Retinal pigment epithelial cell (primary cell): Measurements from ENCODE around the gene TSPAN2.

ENCODE experiments used
- DNase-seq: peaks from one replicate; pipeline ENCODE4 v3.0.0-alpha.2; 2010; ENCODE audit warnings: low read depth
- H3K4me3 ChIP-seq: 2 replicates; pipeline ENCODE4 v1.5.1; 2011; ENCODE audit warnings: mild to moderate bottlenecking, low read length, control low read depth, moderate library complexity
- CTCF ChIP-seq: conservative IDR thresholded peaks from 2 replicates; pipeline ENCODE4 v1.5.1; 2011; ENCODE audit warnings: low read depth, low read length, control low read depth, inconsistent platforms

TSPAN2 gene

GRCh38 chr1:115134850-115135480 lies 45.7 kb upstream of the TSPAN2 start:
- peak; percentile 41 for DNase-seq
- TF ChIP-seq CTCF: peak; percentile 22
- H3K4me3 ChIP-seq: no peak overlapping the region

DNA sequence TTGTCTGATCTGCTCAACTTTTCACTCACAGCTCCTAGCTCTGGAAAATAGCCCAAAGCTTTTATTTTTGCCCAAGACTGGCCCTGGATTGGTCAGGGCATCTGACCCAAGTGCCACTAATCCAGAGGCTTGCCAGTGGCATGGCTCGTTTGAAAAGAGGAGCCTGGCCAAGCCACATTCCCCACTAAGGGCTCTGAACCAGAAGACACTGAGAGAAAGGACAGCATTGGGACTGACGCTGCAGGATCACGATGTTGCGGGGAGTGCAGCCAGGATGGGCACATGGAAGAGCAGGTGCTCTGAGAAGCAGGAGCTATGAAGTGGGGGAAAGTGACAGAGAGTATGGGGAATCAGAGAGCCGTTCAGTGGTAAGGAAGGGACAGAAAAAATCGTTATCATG lies 44.9 kb upstream of the TSPAN2 start:
- no peak for DNase-seq
- TF ChIP-seq CTCF: no peak
- H3K4me3 ChIP-seq: no peak overlapping the region

DNA sequence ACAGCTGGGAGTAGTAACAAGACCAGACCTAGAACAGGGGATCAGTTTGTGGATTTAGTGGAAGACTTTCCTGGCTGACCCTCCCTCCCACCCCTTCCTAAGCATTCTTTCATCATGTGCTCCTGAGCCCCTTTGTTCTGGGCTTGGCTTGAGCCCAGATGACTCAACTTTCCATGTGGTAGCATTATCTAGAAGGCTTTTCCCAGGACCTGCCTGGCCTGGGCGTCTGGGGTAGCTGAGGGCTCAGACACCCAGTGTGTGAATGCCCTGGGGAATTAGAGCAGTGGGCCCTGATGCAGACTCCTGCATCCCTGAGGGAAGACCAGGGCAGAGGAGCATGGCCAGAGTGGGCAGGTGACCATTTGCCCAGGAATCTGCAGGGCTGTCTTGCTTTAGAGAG lies 44.1 kb upstream of the TSPAN2 start:
- DNase-seq: peak; percentile 95
- TF ChIP-seq CTCF: no peak

GRCh38 chr1:115130786-115131185 lies 41.5 kb upstream of the TSPAN2 start:
- DNase-seq: no peak
- no peak overlapping the region for H3K4me3 ChIP-seq
- TF ChIP-seq CTCF: no peak

More for the DNA sequence above, 44.1 kb upstream of the TSPAN2 start:
- H3K4me3 ChIP-seq: no peak overlapping the region

DNA sequence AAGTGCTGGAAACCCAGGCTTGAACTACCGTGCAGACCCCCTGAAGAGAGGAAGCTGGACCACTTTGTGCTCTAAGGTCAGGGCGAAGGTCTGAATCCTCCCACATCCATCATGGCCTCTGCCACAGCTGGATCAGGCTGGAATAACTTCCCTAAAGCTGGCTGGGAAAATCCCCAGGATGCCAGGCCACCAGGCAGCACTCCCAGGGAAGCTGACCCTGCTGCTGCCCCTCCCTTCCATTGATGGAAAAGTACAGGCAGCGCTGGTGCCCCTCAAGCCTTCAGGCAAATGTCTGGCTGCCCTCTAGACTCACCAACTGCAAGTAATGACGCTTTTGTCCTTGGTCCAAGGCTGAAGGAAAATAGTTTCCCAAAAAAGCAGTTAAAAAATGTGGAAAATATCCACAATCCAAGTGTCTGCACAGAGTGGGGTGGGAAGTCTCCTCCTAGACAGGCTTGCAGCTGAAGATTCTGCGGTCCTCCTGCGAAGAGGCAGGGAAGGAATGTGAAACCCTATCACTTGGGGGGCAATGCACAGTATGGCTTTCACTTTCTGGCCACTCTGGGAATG lies 39.9 kb upstream of the TSPAN2 start:
- DNase-seq: no peak
- no peak for TF ChIP-seq CTCF
- H3K4me3 ChIP-seq: no peak overlapping the region

GRCh38 chr1:115127539-115127938 lies 38.2 kb upstream of the TSPAN2 start:
- TF ChIP-seq CTCF: no peak
- H3K4me3 ChIP-seq: no peak overlapping the region

GRCh38 chr1:115126516-115126915 lies 37.2 kb upstream of the TSPAN2 start:
- no peak for DNase-seq
- no peak overlapping the region for H3K4me3 ChIP-seq
- TF ChIP-seq CTCF: no peak

More at GRCh38 chr1:115127539-115127938, 38.2 kb upstream of the TSPAN2 start:
- no peak for DNase-seq
